CD8-positive, alpha-beta memory T cell (primary cell): ENCODE results near the gene RAB3IL1. TPM values are rescaled to one million over a fixed set of nuclear protein-coding genes. Genes with fewer than 3 reads are reported as not detected.

Experiments
- CTCF ChIA-PET: fragments of 350-600 bp; sonication (Branson Sonifier 250); formaldehyde crosslinking; loops from one replicate; lab custom pipeline; 2021; ENCODE audit warnings: antibody characterized with exemption; lab: Charles Lee
- POLR2A ChIA-PET: fragments of 350-600 bp; sonication (Branson Sonifier 250); formaldehyde crosslinking; loops from one replicate; lab custom pipeline; 2021; ENCODE audit warnings: antibody characterized with exemption; lab: Charles Lee
- DNase-seq, 5 donors: peaks; one replicate each; pipeline versions ENCODE4 v3.0.0 to v3.0.0-alpha.2; 2020 to 2022; ENCODE audit warnings: mixed read lengths in 1 of 5
- H3K27ac ChIP-seq: one replicate; pipeline ENCODE4 v1.7.0; 2013; ENCODE audit warnings: low read depth, mild to moderate bottlenecking, low read length, moderate library complexity
- H3K27me3 ChIP-seq: 2 replicates; pipeline ENCODE4 v1.7.0; 2013; ENCODE audit warnings: low read length, mild to moderate bottlenecking; ENCODE audit not compliant: insufficient read depth, poor library complexity, severe bottlenecking
- H3K36me3 ChIP-seq: 2 replicates; pipeline ENCODE4 v1.7.0; 2013; ENCODE audit warnings: mild to moderate bottlenecking, low read length, moderate library complexity; ENCODE audit not compliant: insufficient read depth
- H3K4me1 ChIP-seq: 2 replicates; pipeline ENCODE4 v1.7.0; 2013; ENCODE audit warnings: mild to moderate bottlenecking, low read length, moderate library complexity; ENCODE audit not compliant: insufficient read depth
- H3K4me3 ChIP-seq: 2 replicates; pipeline ENCODE4 v1.7.0; 2013; ENCODE audit warnings: mild to moderate bottlenecking, low read length
- H3K9me3 ChIP-seq: 2 replicates; pipeline ENCODE4 v1.7.0; 2013; ENCODE audit warnings: mild to moderate bottlenecking, low read length
- H3K27ac Mint-ChIP-seq, 8 donors: one replicate each; pipeline ENCODE4 v1.8.0; 2020 to 2021; ENCODE audit warnings: mixed read lengths in 8 of 8, mild to moderate bottlenecking in 6 of 8, inconsistent platforms in 3 of 8, moderate library complexity in 3 of 8
- H3K27me3 Mint-ChIP-seq, 2 donors: one replicate each; pipeline ENCODE4 v1.8.0; 2020 to 2021; ENCODE audit warnings: mixed read lengths in 2 of 2, mild to moderate bottlenecking in 1 of 2, moderate library complexity in 1 of 2
- H3K36me3 Mint-ChIP-seq, 3 donors: one replicate each; pipeline ENCODE4 v1.8.0; 2020 to 2021; ENCODE audit warnings: mixed read lengths in 3 of 3, inconsistent platforms in 1 of 3, mild to moderate bottlenecking in 1 of 3
- H3K4me1 Mint-ChIP-seq, 3 donors: one replicate each; pipeline ENCODE4 v1.8.0; 2020 to 2021; ENCODE audit warnings: mixed read lengths in 3 of 3, inconsistent platforms in 1 of 3, mild to moderate bottlenecking in 1 of 3
- H3K4me3 Mint-ChIP-seq, 7 donors: one replicate each; pipeline ENCODE4 v1.8.0; 2020 to 2021; ENCODE audit warnings: mixed read lengths in 7 of 7, mild to moderate bottlenecking in 6 of 7, moderate library complexity in 4 of 7, inconsistent platforms in 2 of 7
- H3K9me3 Mint-ChIP-seq, 5 donors: one replicate each; pipeline ENCODE4 v1.8.0; 2020 to 2022; ENCODE audit warnings: mixed read lengths in 5 of 5, mild to moderate bottlenecking in 3 of 5, moderate library complexity in 2 of 5, inconsistent platforms in 1 of 5
- polyA plus RNA-seq: library from polyadenylated mRNA; unstranded; fragments of 300-500 nt; fragmentation: Illumina TruSeq; gene quantifications from one replicate; pipeline ENCODE4 v1.2.3, GENCODE V29; 2021
- total RNA-seq, 2 experiments: library from RNA; stranded (reverse); gene quantifications; one replicate each; pipeline ENCODE4 v1.2.3, GENCODE V29; 2021

Gene RAB3IL1
- total and polyA plus RNA-seq, 3 experiments from 2014 or later: 0.28 to 0.53 TPM; not detected in 1

DNA sequence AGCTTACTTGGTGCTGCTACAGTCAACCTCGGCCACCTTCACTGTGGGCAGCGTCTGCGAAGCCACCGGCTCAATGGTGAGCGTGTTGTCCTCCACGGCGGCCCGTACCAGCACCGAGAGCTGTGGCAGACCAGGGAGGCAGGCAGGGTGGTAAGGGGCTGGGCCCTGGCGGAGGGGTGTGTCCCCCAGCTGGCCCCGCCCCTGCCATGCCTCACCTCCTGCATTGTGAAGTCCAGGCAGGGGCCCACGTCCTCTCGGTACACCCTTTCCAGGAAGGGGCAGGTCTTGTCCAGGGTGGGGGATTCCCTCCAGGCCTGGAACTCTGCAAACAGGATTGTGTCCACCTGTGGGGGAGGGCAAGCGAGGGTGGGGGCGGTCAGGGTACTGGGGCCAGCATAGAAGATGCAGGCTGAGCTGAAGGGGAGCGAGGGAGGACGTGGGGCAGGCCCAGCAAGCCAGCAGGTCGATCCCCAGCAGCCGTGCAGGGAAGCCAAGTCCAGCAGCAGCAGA is 12.8 kb downstream of the RAB3IL1 start:
- no peaks in the 10 kb centered on the region for H3K4me1 Mint-ChIP-seq
- no peak overlapping the region for H3K4me3 Mint-ChIP-seq

DNA sequence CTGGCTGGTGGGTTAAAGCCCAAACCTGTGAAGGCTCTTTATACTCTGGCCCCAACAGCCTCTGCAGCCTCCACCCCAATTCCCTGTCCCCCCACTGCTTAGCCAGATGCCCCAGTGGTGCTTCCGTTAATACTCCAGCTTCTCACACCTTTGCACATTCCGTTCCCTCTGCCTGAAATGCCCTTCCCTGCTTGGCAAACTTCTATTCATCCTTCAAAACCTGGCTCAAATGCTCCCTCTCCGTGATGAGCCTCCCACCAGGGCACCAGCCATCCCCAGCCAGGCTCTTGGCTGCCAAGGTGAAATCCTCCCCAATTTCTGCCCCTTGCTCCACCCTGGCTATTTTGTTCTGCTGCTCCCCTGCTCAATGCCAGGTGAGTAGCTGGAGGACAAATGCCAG is 13.5 kb downstream of the RAB3IL1 start:
- H3K4me3 Mint-ChIP-seq: no peak overlapping the region
- no peaks in the 10 kb centered on the region for H3K36me3 ChIP-seq
- no peaks in the 10 kb centered on the region for H3K27me3 ChIP-seq
- H3K9me3 ChIP-seq: no peaks in the 10 kb centered on the region
- H3K27ac ChIP-seq: no peak overlapping the region
- peak overlapping the region in 1 of 8 donors; percentile 85 for H3K27ac Mint-ChIP-seq
- H3K27me3 Mint-ChIP-seq: peaks cover 0 to 2% of the 10 kb centered on the region in 2 donors
- no peak for DNase-seq
- CTCF ChIA-PET: interaction anchor here (1.3 to 10.8 kb wide), 4 partner anchors 43 to 204 kb away, joined by 3 to 232 read pairs (median 6); no protein-coding TSS in a partner anchor
- peaks cover 5 to 7% (median 6%) of the 10 kb centered on the region in 3 donors for H3K4me1 Mint-ChIP-seq
- POLR2A ChIA-PET: no interaction called here
- H3K4me3 ChIP-seq: no peak overlapping the region
- no peaks in the 10 kb centered on the region for H3K4me1 ChIP-seq
- no peaks in the 10 kb centered on the region for H3K36me3 Mint-ChIP-seq
- H3K9me3 Mint-ChIP-seq: no peaks in the 10 kb centered on the region

More for the DNA sequence above, 12.8 kb downstream of the RAB3IL1 start:
- Histone ChIP-seq H3K9me3 (no peaks in the 10 kb centered on the region), H3K4me1 (no peaks in the 10 kb centered on the region), H3K4me3 (no peak overlapping the region), H3K27me3 (no peaks in the 10 kb centered on the region), H3K36me3 (no peaks in the 10 kb centered on the region), H3K27ac (no peak overlapping the region)
- ChIA-PET POLR2A (no interaction called here), CTCF (interaction anchor here (1.8 to 10.8 kb wide), 3 partner anchors 42 to 203 kb away, joined by 4 to 232 read pairs (median 7); no protein-coding TSS in a partner anchor)
- H3K27me3 Mint-ChIP-seq: peaks cover 0 to 2% of the 10 kb centered on the region in 2 donors
- no peak overlapping the region for H3K27ac Mint-ChIP-seq
- H3K9me3 Mint-ChIP-seq: no peaks in the 10 kb centered on the region
- no peak for DNase-seq
- no peaks in the 10 kb centered on the region for H3K36me3 Mint-ChIP-seq

DNA sequence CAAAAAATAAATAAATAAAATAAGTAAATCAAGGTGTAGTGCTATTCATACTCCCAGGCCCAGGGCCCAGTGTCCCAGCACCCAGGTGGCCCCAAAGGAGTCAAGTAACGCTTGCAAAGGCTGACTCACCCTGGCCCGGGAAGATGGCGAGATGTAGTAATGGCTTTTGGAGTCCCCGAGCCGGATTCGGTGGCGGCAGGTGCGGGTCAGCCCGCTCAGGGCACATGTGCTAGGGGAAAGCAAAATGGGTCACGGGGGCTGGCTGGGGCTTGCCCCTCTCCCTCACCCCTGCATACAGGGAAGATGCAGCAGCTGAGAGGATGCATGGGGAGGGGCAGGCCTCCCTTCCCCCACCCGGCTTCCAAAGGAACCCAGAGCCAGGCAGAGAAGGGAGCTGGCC is 15.1 kb downstream of the RAB3IL1 start:
- H3K27me3 Mint-ChIP-seq: peaks cover 0 to 4% of the 10 kb centered on the region in 2 donors
- POLR2A ChIA-PET: no interaction called here
- no peak overlapping the region for H3K27ac Mint-ChIP-seq
- CTCF ChIA-PET: interaction anchor here (1.3 to 10.8 kb wide), 4 partner anchors 45 to 205 kb away, joined by 3 to 232 read pairs (median 49); no protein-coding TSS in a partner anchor
- Histone ChIP-seq H3K4me1 (no peaks in the 10 kb centered on the region), H3K4me3 (no peak overlapping the region), H3K9me3 (no peaks in the 10 kb centered on the region), H3K36me3 (no peaks in the 10 kb centered on the region), H3K27me3 (no peaks in the 10 kb centered on the region), H3K27ac (no peak overlapping the region)
- peaks cover 5 to 11% (median 6%) of the 10 kb centered on the region in 3 donors for H3K4me1 Mint-ChIP-seq
- H3K36me3 Mint-ChIP-seq: no peaks in the 10 kb centered on the region
- no peak overlapping the region for H3K4me3 Mint-ChIP-seq
- DNase-seq: no peak
- no peaks in the 10 kb centered on the region for H3K9me3 Mint-ChIP-seq

DNA sequence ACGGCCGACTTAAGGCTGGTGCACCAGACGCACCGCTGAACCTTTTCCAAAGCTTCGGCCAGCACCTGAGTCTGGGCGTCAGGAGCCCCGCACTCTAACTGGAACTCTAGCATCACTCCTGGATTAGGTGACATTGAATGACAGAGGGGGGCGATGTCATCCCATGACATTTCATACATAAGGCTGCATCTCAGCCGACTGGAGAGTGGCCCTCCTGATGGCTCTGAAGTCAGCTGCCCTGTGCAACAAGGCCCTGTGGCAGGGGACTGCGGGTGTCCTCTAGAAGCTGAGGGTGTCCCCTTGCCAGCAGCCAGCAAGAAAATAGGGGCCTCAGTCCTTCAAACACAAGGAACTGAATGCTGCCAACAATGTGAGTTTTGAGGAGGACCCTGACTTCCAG is 16.0 kb downstream of the RAB3IL1 start:
- Mint-ChIP-seq H3K4me3 (no peak overlapping the region), H3K27ac (peak overlapping the region in 1 of 8 donors; percentile 72), H3K9me3 (no peaks in the 10 kb centered on the region), H3K27me3 (peaks cover 0 to 4% of the 10 kb centered on the region in 2 donors), H3K36me3 (no peaks in the 10 kb centered on the region), H3K4me1 (peaks cover 5 to 11% (median 6%) of the 10 kb centered on the region in 3 donors)
- no peak for DNase-seq
- CTCF ChIA-PET: interaction anchor here (1.0 to 10.8 kb wide), 3 partner anchors 67 to 206 kb away, joined by 3 to 232 read pairs (median 91); no protein-coding TSS in a partner anchor
- no peak overlapping the region for H3K27ac ChIP-seq
- POLR2A ChIA-PET: no interaction called here
- no peaks in the 10 kb centered on the region for H3K27me3 ChIP-seq
- no peaks in the 10 kb centered on the region for H3K4me1 ChIP-seq
- H3K4me3 ChIP-seq: no peak overlapping the region
- H3K9me3 ChIP-seq: no peaks in the 10 kb centered on the region
- H3K36me3 ChIP-seq: no peaks in the 10 kb centered on the region

DNA sequence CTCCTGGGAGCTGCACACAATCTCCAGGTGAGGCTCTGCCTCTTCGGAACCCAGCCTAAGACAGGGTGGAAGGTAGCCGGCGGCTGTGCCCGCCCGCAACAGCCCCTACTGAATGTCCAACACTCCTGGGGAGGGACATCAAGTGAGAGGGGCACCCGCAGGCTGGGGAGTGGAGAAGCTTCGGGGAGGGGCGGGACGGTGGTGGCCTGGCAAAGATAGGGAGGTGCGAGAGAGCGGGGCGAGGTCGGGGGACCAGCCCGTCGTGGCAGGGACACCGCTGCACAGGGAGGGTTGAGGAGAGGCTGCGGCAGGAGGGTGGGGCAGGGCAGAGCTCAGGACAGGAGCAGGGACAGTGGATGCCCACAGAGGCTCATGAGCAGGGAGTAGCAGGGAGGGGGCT is 17.1 kb downstream of the RAB3IL1 start:
- Histone ChIP-seq H3K9me3 (no peaks in the 10 kb centered on the region), H3K4me3 (no peak overlapping the region), H3K4me1 (no peaks in the 10 kb centered on the region), H3K27ac (no peak overlapping the region), H3K36me3 (no peaks in the 10 kb centered on the region), H3K27me3 (no peaks in the 10 kb centered on the region)
- DNase-seq: no peak
- CTCF ChIA-PET: interaction anchor here (1.1 to 10.8 kb wide), 15 partner anchors 8 to 212 kb away, joined by 3 to 232 read pairs (median 12); partner anchors contain the start of gene FTH1
- Mint-ChIP-seq H3K9me3 (no peaks in the 10 kb centered on the region), H3K4me1 (peaks cover 5 to 11% (median 6%) of the 10 kb centered on the region in 3 donors), H3K27ac (no peak overlapping the region), H3K36me3 (no peaks in the 10 kb centered on the region), H3K4me3 (no peak overlapping the region), H3K27me3 (peaks cover 0 to 4% of the 10 kb centered on the region in 2 donors)
- POLR2A ChIA-PET: interaction anchor here (0.6 kb wide), 1 partner anchor 29 kb away, joined by 14 read pairs; no protein-coding TSS in a partner anchor

DNA sequence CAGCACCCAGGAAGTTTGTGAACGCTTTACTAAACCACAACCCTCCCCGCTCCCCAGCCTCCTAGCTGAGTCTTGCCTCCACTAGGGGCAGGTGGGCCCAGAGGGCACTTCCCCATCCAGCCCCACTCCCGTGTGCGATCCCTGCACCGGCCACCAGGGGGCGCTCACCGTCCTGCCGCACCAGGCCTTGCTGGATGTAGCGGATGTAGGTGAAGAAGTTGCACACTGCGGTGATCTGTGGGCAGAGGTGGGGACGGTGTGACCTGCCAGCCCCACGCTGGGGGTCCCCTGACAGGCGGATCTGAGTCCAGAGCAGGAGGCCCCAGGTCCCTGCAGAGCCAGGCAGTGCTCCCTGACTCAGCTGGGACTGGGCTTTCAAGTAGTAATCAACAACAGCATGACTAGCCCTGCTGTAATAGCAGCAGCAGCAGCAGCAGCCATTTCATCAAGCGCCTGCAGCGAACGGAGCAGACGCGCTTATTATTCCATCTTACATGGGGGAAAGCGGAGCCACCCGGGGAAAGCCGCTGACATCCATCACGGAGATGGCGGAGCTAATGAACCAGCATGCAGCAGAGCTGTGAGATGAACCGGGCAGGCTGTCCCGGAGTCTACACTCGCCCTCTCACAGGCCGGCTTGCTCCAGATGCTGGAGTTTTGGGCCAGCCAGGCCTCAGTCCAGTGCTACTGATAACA is 18.1 kb downstream of the RAB3IL1 start:
- CTCF ChIA-PET: interaction anchor here (0.8 to 10.8 kb wide), 46 partner anchors 8 to 272 kb away, joined by 3 to 232 read pairs (median 4); partner anchors contain the start of genes FADS3, FEN1, FTH1 and TMEM258
- peak; percentile 86 to 93 (median 87) for DNase-seq
- Mint-ChIP-seq H3K4me3 (peak overlapping the region in 1 of 7 donors; percentile 5), H3K36me3 (no peaks in the 10 kb centered on the region), H3K27ac (peak overlapping the region in 7 of 8 donors; percentile 3 to 98 (median 44)), H3K27me3 (peaks cover 0 to 4% of the 10 kb centered on the region in 2 donors), H3K9me3 (no peaks in the 10 kb centered on the region), H3K4me1 (peaks cover 5 to 11% (median 6%) of the 10 kb centered on the region in 3 donors)
- POLR2A ChIA-PET: interaction anchor here (1.0 kb wide), 1 partner anchor 183 kb away, joined by 3 read pairs; no protein-coding TSS in a partner anchor
- Histone ChIP-seq H3K4me1 (no peaks in the 10 kb centered on the region), H3K36me3 (no peaks in the 10 kb centered on the region), H3K9me3 (no peaks in the 10 kb centered on the region), H3K4me3 (no peak overlapping the region), H3K27me3 (no peaks in the 10 kb centered on the region), H3K27ac (no peak overlapping the region)

DNA sequence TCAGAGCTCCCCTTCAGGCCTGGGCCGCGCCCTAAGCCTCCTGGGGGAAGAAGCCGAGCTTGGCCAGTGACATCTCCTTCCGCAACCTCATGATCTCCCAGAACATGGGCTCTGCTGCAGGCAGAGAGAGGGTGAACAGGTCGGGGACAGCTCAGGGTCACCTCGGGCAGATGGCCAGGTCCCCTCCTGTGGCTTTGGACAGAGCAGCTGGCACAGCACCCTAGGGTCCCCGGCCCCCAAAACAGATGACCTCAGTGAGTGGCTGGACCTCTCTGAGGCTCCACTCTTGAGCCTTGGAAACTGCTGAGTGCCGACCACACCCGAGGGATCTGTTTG is 19.2 kb downstream of the RAB3IL1 start:
- Mint-ChIP-seq H3K4me3 (no peak overlapping the region), H3K4me1 (peaks cover 5 to 14% (median 6%) of the 10 kb centered on the region in 3 donors), H3K36me3 (no peaks in the 10 kb centered on the region), H3K9me3 (no peaks in the 10 kb centered on the region), H3K27ac (no peak overlapping the region), H3K27me3 (peaks cover 0 to 1% of the 10 kb centered on the region in 2 donors)
- DNase-seq: no peak
- Histone ChIP-seq H3K27ac (no peak overlapping the region), H3K9me3 (no peaks in the 10 kb centered on the region), H3K27me3 (no peaks in the 10 kb centered on the region), H3K4me1 (no peaks in the 10 kb centered on the region), H3K36me3 (no peaks in the 10 kb centered on the region), H3K4me3 (no peak overlapping the region)
- CTCF ChIA-PET: interaction anchor here (0.6 to 10.8 kb wide), 36 partner anchors 10 to 273 kb away, joined by 3 to 232 read pairs (median 4); partner anchors contain the start of gene FTH1
- POLR2A ChIA-PET: interaction anchor here (1.0 kb wide), 1 partner anchor 184 kb away, joined by 3 read pairs; no protein-coding TSS in a partner anchor
